GM23338 (cell line): ENCODE results near the gene DBH. TPM values are rescaled to one million over a fixed set of nuclear protein-coding genes. Genes with fewer than 3 reads are reported as not detected.

Experiments used
- ATAC-seq: fragments of 200-7000 bp; cut with Tn5 transposase; 3 replicates; pipeline ENCODE4 v1.9.1; 2020
- DNase-seq: peaks from one replicate; pipeline ENCODE4 v3.0.0-alpha.2; 2015; ENCODE audit warnings: low spot score
- H2AFZ ChIP-seq: fragments of 200-600 bp; sonication (generic); 2 replicates; pipeline ENCODE4 v1.8.0; 2016; ENCODE audit warnings: antibody characterized with exemption, mild to moderate bottlenecking, moderate library complexity
- H3F3A ChIP-seq: fragments of 200-600 bp; sonication (generic); replicated peaks from 2 replicates; pipeline ENCODE4 v1.8.0; 2017; ENCODE audit warnings: antibody characterized with exemption, mixed run types, low read depth
- H3K27ac ChIP-seq: fragments of 200-600 bp; sonication (generic); 2 replicates; pipeline ENCODE4 v1.6.1; 2016; ENCODE audit warnings: low read depth
- H3K27me3 ChIP-seq: fragments of 200-600 bp; sonication (generic); 2 replicates; pipeline ENCODE4 v1.8.0; 2016; ENCODE audit warnings: mild to moderate bottlenecking, mixed run types, moderate library complexity; ENCODE audit not compliant: insufficient read depth
- H3K36me3 ChIP-seq: fragments of 200-600 bp; sonication (generic); 2 replicates; pipeline ENCODE4 v1.8.0; 2016; ENCODE audit warnings: mild to moderate bottlenecking; ENCODE audit not compliant: insufficient read depth
- H3K4me1 ChIP-seq: fragments of 200-600 bp; sonication (generic); 2 replicates; pipeline ENCODE4 v1.8.0; 2016; ENCODE audit warnings: mild to moderate bottlenecking, moderate library complexity; ENCODE audit not compliant: insufficient read depth
- H3K4me2 ChIP-seq: fragments of 200-600 bp; sonication (generic); 2 replicates; pipeline ENCODE4 v1.7.1; 2017; ENCODE audit warnings: mixed run types
- H3K4me3 ChIP-seq: fragments of 200-600 bp; sonication (generic); 2 replicates; pipeline ENCODE4 v1.6.1; 2016; ENCODE audit warnings: mixed run types
- H3K79me2 ChIP-seq: fragments of 200-600 bp; sonication (generic); replicated peaks from 2 replicates; pipeline ENCODE4 v1.8.0; 2017; ENCODE audit warnings: mild to moderate bottlenecking; ENCODE audit not compliant: insufficient read depth
- H3K9me2 ChIP-seq: fragments of 200-600 bp; sonication (generic); 2 replicates; pipeline ENCODE4 v1.8.0; 2017; ENCODE audit not compliant: insufficient read depth
- H4K20me1 ChIP-seq: fragments of 200-600 bp; sonication (generic); replicated peaks from 2 replicates; pipeline ENCODE4 v1.8.0; 2017; ENCODE audit warnings: mild to moderate bottlenecking; ENCODE audit not compliant: insufficient read depth
- H3K27ac Mint-ChIP-seq: 2 replicates; pipeline ENCODE4 v1.8.0; 2020; ENCODE audit warnings: inconsistent platforms, mild to moderate bottlenecking, moderate library complexity, mixed read lengths
- H3K27me3 Mint-ChIP-seq: 3 replicates; pipeline ENCODE4 v1.8.0; 2022; ENCODE audit warnings: low read depth, mild to moderate bottlenecking, moderate library complexity, mixed read lengths, inconsistent platforms; ENCODE audit not compliant: insufficient read depth, poor library complexity
- H3K36me3 Mint-ChIP-seq: 3 replicates; pipeline ENCODE4 v1.8.0; 2021; ENCODE audit warnings: low read depth, mild to moderate bottlenecking, inconsistent platforms, moderate library complexity, mixed read lengths
- H3K4me1 Mint-ChIP-seq: 3 replicates; pipeline ENCODE4 v1.8.0; 2020; ENCODE audit warnings: mild to moderate bottlenecking, inconsistent platforms, mixed read lengths
- H3K4me3 Mint-ChIP-seq: 3 replicates; pipeline ENCODE4 v1.8.0; 2021; ENCODE audit warnings: moderate library complexity, mild to moderate bottlenecking, inconsistent platforms, mixed read lengths
- H3K9me3 Mint-ChIP-seq: 3 replicates; pipeline ENCODE4 v1.8.0; 2020; ENCODE audit warnings: moderate library complexity, mild to moderate bottlenecking, inconsistent platforms, mixed read lengths
- CREB1 ChIP-seq: fragments of 250-450 bp; sonication (Bioruptor Pico); IDR thresholded peaks from 2 replicates; pipeline ENCODE4 v1.5.0; 2020; ENCODE audit warnings: low read depth, mild to moderate bottlenecking, moderate library complexity
- ETS1 ChIP-seq: IDR thresholded peaks from 2 replicates; pipeline ENCODE4 v1.6.1; 2016; ENCODE audit warnings: antibody characterized with exemption
- EZH2 ChIP-seq: fragments of 200-600 bp; sonication (generic); IDR thresholded peaks from one replicate; pipeline ENCODE4 v1.8.0; 2017; ENCODE audit warnings: antibody characterized with exemption, mild to moderate bottlenecking, low read depth; ENCODE audit not compliant: unreplicated experiment
- EZH2phosphoT487 ChIP-seq: fragments of 200-600 bp; sonication (generic); IDR thresholded peaks from one replicate; pipeline ENCODE4 v1.8.1; 2018; ENCODE audit warnings: antibody characterized with exemption; ENCODE audit not compliant: unreplicated experiment
- JUNB ChIP-seq: IDR thresholded peaks from one replicate; pipeline ENCODE4 v1.6.1; 2016; ENCODE audit warnings: antibody characterized with exemption; ENCODE audit not compliant: unreplicated experiment
- NANOG ChIP-seq: IDR thresholded peaks from 2 replicates; pipeline ENCODE4 v1.6.1; 2016; ENCODE audit warnings: antibody characterized with exemption, borderline replicate concordance
- STAT1 ChIP-seq: IDR thresholded peaks from one replicate; pipeline ENCODE4 v1.6.1; 2016; ENCODE audit warnings: antibody characterized with exemption; ENCODE audit not compliant: unreplicated experiment
- ZNF331 ChIP-seq: fragments of 250-450 bp; sonication (Bioruptor Pico); IDR thresholded peaks from 2 replicates; pipeline ENCODE4 v1.5.0; 2020; ENCODE audit warnings: low read depth, mild to moderate bottlenecking, moderate library complexity
- polyA plus RNA-seq: library from polyadenylated mRNA; unstranded; fragments of >200 nt; fragmentation: Nextera tagmentation; extraction: Ambion mirVana; gene quantifications from 2 replicates; pipeline ENCODE4 v1.2.1, GENCODE V29; 2016
- total RNA-seq: library from RNA; depleted of rRNA; stranded (reverse); fragments of >200 nt; shearing (Covaris generic); gene quantifications from 2 replicates; pipeline ENCODE4 v1.2.3, GENCODE V29; 2014
- TF ChIP-seq, protein P1 (sequence below): fragments of 250-450 bp; sonication (Bioruptor Pico); IDR thresholded peaks from 2 replicates; pipeline ENCODE4 v1.5.0; 2020; ENCODE audit warnings: mild to moderate bottlenecking, moderate library complexity
- TF ChIP-seq, protein P2 (sequence below): IDR thresholded peaks from one replicate; pipeline ENCODE4 v1.6.1; 2018; ENCODE audit warnings: antibody characterized with exemption; ENCODE audit not compliant: unreplicated experiment

The DBH gene
- total and polyA plus RNA-seq, 2 experiments from 2014 or later = 0.08 to 0.24 TPM

DNA sequence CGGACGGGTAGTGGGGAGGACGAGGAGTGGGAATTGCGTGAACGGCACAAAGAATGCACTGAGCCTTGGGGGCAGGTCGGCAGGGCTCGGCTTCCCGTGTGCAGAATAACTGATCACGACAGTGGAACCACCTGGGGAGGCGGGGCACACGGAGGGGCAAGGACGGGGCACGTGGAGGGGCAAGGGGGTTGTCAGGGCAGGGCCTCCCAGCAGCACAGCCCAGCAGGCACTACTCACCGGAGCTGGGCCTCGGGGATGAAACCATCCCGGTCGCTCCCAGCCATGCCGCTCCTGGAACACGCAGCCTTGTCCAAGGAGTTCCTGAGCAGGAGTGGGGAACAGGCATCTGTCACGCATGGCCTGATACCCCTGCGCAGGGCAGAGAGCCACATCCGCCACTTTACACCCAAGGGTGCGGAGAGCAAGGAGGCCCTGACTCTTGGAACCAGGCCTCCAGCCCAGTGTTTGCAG lies 68.6 kb downstream of the DBH start:
- Histone ChIP-seq H3K36me3 (no peaks in the 10 kb centered on the region), H3F3A (no peaks in the 10 kb centered on the region), H3K4me1 (no peaks in the 10 kb centered on the region), H3K27me3 (no peaks in the 10 kb centered on the region), H3K4me3 (no peak overlapping the region), H3K27ac (no peak overlapping the region), H3K79me2 (no peaks in the 10 kb centered on the region), H3K4me2 (no peak overlapping the region), H3K9me2 (no peaks in the 10 kb centered on the region), H4K20me1 (no peaks in the 10 kb centered on the region), H2AFZ (no peak overlapping the region)
- H3K27ac Mint-ChIP-seq = no peak overlapping the region
- ATAC-seq (no peak), DNase-seq (no peak)
- H3K4me1 Mint-ChIP-seq = peaks cover 6% of the 10 kb centered on the region; the same call in 2 of the 3 replicates
- no peaks in the 10 kb centered on the region for H3K36me3 Mint-ChIP-seq
- H3K9me3 Mint-ChIP-seq = no peaks in the 10 kb centered on the region
- no peak overlapping the region for H3K4me3 Mint-ChIP-seq
- peaks cover 11% of the 10 kb centered on the region for H3K27me3 Mint-ChIP-seq
- no peak for TF ChIP-seq JUNB
- no peak for TF ChIP-seq ETS1
- no peak for TF ChIP-seq EZH2phosphoT487
- TF ChIP-seq, protein P1, sequence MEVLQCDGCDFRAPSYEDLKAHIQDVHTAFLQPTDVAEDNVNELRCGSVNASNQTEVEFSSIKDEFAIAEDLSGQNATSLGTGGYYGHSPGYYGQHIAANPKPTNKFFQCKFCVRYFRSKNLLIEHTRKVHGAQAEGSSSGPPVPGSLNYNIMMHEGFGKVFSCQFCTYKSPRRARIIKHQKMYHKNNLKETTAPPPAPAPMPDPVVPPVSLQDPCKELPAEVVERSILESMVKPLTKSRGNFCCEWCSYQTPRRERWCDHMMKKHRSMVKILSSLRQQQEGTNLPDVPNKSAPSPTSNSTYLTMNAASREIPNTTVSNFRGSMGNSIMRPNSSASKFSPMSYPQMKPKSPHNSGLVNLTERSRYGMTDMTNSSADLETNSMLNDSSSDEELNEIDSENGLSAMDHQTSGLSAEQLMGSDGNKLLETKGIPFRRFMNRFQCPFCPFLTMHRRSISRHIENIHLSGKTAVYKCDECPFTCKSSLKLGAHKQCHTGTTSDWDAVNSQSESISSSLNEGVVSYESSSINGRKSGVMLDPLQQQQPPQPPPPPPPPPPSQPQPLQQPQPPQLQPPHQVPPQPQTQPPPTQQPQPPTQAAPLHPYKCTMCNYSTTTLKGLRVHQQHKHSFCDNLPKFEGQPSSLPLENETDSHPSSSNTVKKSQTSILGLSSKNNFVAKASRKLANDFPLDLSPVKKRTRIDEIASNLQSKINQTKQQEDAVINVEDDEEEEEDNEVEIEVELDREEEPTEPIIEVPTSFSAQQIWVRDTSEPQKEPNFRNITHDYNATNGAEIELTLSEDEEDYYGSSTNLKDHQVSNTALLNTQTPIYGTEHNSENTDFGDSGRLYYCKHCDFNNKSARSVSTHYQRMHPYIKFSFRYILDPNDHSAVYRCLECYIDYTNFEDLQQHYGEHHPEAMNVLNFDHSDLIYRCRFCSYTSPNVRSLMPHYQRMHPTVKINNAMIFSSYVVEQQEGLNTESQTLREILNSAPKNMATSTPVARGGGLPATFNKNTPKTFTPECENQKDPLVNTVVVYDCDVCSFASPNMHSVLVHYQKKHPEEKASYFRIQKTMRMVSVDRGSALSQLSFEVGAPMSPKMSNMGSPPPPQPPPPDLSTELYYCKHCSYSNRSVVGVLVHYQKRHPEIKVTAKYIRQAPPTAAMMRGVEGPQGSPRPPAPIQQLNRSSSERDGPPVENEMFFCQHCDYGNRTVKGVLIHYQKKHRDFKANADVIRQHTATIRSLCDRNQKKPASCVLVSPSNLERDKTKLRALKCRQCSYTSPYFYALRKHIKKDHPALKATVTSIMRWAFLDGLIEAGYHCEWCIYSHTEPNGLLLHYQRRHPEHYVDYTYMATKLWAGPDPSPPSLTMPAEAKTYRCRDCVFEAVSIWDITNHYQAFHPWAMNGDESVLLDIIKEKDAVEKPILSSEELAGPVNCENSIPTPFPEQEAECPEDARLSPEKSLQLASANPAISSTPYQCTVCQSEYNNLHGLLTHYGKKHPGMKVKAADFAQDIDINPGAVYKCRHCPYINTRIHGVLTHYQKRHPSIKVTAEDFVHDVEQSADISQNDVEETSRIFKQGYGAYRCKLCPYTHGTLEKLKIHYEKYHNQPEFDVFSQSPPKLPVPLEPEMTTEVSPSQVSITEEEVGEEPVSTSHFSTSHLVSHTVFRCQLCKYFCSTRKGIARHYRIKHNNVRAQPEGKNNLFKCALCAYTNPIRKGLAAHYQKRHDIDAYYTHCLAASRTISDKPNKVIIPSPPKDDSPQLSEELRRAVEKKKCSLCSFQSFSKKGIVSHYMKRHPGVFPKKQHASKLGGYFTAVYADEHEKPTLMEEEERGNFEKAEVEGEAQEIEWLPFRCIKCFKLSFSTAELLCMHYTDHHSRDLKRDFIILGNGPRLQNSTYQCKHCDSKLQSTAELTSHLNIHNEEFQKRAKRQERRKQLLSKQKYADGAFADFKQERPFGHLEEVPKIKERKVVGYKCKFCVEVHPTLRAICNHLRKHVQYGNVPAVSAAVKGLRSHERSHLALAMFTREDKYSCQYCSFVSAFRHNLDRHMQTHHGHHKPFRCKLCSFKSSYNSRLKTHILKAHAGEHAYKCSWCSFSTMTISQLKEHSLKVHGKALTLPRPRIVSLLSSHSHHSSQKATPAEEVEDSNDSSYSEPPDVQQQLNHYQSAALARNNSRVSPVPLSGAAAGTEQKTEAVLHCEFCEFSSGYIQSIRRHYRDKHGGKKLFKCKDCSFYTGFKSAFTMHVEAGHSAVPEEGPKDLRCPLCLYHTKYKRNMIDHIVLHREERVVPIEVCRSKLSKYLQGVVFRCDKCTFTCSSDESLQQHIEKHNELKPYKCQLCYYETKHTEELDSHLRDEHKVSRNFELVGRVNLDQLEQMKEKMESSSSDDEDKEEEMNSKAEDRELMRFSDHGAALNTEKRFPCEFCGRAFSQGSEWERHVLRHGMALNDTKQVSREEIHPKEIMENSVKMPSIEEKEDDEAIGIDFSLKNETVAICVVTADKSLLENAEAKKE (CRISPR knock-in tag) = no peak
- TF ChIP-seq, protein P2, sequence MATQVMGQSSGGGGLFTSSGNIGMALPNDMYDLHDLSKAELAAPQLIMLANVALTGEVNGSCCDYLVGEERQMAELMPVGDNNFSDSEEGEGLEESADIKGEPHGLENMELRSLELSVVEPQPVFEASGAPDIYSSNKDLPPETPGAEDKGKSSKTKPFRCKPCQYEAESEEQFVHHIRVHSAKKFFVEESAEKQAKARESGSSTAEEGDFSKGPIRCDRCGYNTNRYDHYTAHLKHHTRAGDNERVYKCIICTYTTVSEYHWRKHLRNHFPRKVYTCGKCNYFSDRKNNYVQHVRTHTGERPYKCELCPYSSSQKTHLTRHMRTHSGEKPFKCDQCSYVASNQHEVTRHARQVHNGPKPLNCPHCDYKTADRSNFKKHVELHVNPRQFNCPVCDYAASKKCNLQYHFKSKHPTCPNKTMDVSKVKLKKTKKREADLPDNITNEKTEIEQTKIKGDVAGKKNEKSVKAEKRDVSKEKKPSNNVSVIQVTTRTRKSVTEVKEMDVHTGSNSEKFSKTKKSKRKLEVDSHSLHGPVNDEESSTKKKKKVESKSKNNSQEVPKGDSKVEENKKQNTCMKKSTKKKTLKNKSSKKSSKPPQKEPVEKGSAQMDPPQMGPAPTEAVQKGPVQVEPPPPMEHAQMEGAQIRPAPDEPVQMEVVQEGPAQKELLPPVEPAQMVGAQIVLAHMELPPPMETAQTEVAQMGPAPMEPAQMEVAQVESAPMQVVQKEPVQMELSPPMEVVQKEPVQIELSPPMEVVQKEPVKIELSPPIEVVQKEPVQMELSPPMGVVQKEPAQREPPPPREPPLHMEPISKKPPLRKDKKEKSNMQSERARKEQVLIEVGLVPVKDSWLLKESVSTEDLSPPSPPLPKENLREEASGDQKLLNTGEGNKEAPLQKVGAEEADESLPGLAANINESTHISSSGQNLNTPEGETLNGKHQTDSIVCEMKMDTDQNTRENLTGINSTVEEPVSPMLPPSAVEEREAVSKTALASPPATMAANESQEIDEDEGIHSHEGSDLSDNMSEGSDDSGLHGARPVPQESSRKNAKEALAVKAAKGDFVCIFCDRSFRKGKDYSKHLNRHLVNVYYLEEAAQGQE = no peak
- no peak for TF ChIP-seq NANOG
- no peak for TF ChIP-seq CREB1 (CRISPR knock-in tag)
- TF ChIP-seq STAT1 = no peak
- no peak for TF ChIP-seq EZH2
- no peak for TF ChIP-seq ZNF331 (CRISPR knock-in tag)
